Gastrocnemius medialis (tissue), 4 donors: ENCODE measurements around the gene TMEM139. TPM values are rescaled to one million over a fixed set of nuclear protein-coding genes. Genes with fewer than 3 reads are reported as not detected.
A peak's percentile ranks its signal among the peaks of the same experiment; 100 is the strongest.

Experiments used
- ATAC-seq, 2 donors: fragments of 150-250 bp; one replicate each; pipeline ENCODE4 v1.9.1; 2016
- DNase-seq, 2 donors: peaks; one replicate each; pipeline ENCODE4 v3.0.0-alpha.2; 2019
- H3K27ac ChIP-seq, 4 donors: fragments of 200-600 bp; sonication (generic); 1 replicate in 1 of 4; 2 replicates in 3 of 4; pipeline ENCODE4 v1.5.1; 2016 to 2018; ENCODE audit warnings: mild to moderate bottlenecking in 2 of 4, moderate library complexity in 1 of 4
- H3K27me3 ChIP-seq, 3 donors: fragments of 200-600 bp; sonication (generic) in 2 of 3; 1 replicate in 1 of 3; 2 replicates in 2 of 3; pipeline versions ENCODE4 v1.5.1 to v1.6.0; 2016 to 2019; ENCODE audit warnings: mild to moderate bottlenecking in 1 of 3, moderate library complexity in 1 of 3
- H3K36me3 ChIP-seq, 2 donors: fragments of 200-600 bp; sonication (generic) in 1 of 2; one replicate each; pipeline ENCODE4 v1.5.1; 2017 to 2018
- H3K4me1 ChIP-seq, 2 donors: fragments of 200-600 bp; sonication (generic) in 1 of 2; one replicate each; pipeline ENCODE4 v1.5.1; 2016 to 2017; ENCODE audit warnings: mild to moderate bottlenecking in 2 of 2
- H3K4me3 ChIP-seq, 4 donors: fragments of 200-600 bp; sonication (generic) in 3 of 4; 1 replicate in 1 of 4; 2 replicates in 3 of 4; pipeline ENCODE4 v1.5.1; 2016 to 2019; ENCODE audit warnings: mild to moderate bottlenecking in 2 of 4
- H3K9me3 ChIP-seq, 3 donors: fragments of 200-600 bp; sonication (generic) in 2 of 3; 1 replicate in 1 of 3; 2 replicates in 2 of 3; pipeline ENCODE4 v1.5.1; 2016 to 2019
- POLR2A ChIP-seq, 2 donors: fragments of 450-650 bp; IDR thresholded peaks; one replicate each; pipeline ENCODE4 v1.6.1; 2017; ENCODE audit warnings: antibody characterized with exemption in 2 of 2, mild to moderate bottlenecking in 2 of 2, moderate library complexity in 2 of 2
- in situ Hi-C, 4 donors: fragments of 200-750 bp; cut with MboI; loops; one replicate each; pipeline versions ENCODE4 v1.15.0 to v1.8.0; 2017; ENCODE audit warnings: low sequenced_read_pairs in 4 of 4
- intact Hi-C: fragments of 100-400 bp; cut with DNase I; formaldehyde crosslinking; loops from one replicate; pipeline ENCODE4 v1.15.1; 2023; ENCODE audit warnings: low total_unique reads
- total RNA-seq, 4 donors: library from RNA; depleted of rRNA; stranded (reverse); fragments of >200 nt; gene quantifications; one replicate each; pipeline versions ENCODE4 v1.1.0 to v1.2.3, GENCODE V29; 2016
- TF ChIP-seq, protein P1 (sequence below), 5 experiments: fragments of 450-650 bp in 3 of 5; fragments of 200-600 bp in 2 of 5; sonication (generic) in 2 of 5; IDR thresholded peaks in 4 of 5; conservative IDR thresholded peaks in 1 of 5; 1 replicate in 4 of 5; 2 replicates in 1 of 5; pipeline ENCODE4 v1.5.1; 2016 to 2019; ENCODE audit warnings: antibody characterized with exemption in 5 of 5, mild to moderate bottlenecking in 3 of 5, moderate library complexity in 3 of 5

Gene TMEM139
- total RNA-seq, 4 donors from 2014 or later, result not detected

DNA sequence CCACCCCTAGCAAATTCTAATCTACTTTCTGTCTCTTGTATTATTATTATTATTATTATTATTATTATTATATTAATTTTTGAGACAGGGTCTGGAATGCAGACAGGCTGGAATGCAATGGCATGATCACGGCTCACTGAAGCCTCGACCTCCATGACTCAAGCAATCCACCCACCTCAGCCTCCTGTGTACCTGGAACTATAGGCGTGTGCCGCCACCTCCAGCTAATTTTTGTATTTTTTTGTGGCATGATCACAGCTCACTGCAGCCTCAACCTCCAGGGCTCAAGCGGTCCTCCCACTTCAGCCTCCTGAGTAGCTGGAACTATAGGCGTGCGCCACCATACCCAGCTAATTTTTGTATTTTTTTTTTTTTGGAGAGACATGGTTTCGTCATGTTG lies 2.6 kb upstream of the TMEM139 start:
- intact Hi-C loops, result no loop called here
- Histone ChIP-seq H3K4me1 (peaks cover 4 to 6% of the 10 kb centered on the region in 2 donors), H3K9me3 (no peaks in the 10 kb centered on the region), H3K27me3 (no peaks in the 10 kb centered on the region), H3K36me3 (no peaks in the 10 kb centered on the region), H3K4me3 (no peak overlapping the region), H3K27ac (no peak overlapping the region)
- no peak for ATAC-seq
- no peak for TF ChIP-seq POLR2A (IDR thresholded peaks at IDR 0.05)
- TF ChIP-seq, protein P1, sequence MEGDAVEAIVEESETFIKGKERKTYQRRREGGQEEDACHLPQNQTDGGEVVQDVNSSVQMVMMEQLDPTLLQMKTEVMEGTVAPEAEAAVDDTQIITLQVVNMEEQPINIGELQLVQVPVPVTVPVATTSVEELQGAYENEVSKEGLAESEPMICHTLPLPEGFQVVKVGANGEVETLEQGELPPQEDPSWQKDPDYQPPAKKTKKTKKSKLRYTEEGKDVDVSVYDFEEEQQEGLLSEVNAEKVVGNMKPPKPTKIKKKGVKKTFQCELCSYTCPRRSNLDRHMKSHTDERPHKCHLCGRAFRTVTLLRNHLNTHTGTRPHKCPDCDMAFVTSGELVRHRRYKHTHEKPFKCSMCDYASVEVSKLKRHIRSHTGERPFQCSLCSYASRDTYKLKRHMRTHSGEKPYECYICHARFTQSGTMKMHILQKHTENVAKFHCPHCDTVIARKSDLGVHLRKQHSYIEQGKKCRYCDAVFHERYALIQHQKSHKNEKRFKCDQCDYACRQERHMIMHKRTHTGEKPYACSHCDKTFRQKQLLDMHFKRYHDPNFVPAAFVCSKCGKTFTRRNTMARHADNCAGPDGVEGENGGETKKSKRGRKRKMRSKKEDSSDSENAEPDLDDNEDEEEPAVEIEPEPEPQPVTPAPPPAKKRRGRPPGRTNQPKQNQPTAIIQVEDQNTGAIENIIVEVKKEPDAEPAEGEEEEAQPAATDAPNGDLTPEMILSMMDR (IDR thresholded peaks at IDR 0.05 in 4 of 5, conservative IDR thresholded peaks at IDR 0.05 in 1 of 5), result no peak
- in situ Hi-C loops, result loop anchor here in 1 of 4 donors (25.0 kb wide), 1 partner anchor 605 kb away; no protein-coding TSS in a partner anchor
- DNase-seq, result no peak

DNA sequence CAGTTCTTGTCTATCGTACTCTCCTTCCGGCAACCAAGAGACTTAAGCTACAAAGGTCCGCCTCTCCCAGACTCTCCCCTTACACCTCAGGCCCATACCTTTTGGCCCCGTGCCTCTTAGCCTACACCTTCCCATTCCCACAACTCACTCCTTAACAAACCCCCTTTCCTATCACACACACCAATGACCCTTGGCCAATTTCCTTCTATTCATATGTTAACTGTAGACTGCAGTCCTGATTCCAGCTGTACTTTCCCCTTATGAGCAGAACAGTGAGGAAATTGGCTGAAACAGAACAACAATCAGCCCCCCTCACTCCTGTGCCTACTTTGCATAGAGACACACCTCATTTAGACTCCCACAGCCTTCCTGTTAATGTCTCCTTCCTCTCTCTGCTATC lies 1.4 kb upstream of the TMEM139 start:
- intact Hi-C loops (no loop called here), in situ Hi-C loops (loop anchor here in 1 of 4 donors (25.0 kb wide), 1 partner anchor 604 kb away; no protein-coding TSS in a partner anchor)
- Histone ChIP-seq H3K27ac (peak overlapping the region in 1 of 4 donors; percentile 11), H3K36me3 (no peaks in the 10 kb centered on the region), H3K27me3 (no peaks in the 10 kb centered on the region), H3K9me3 (no peaks in the 10 kb centered on the region), H3K4me1 (peaks cover 4 to 9% of the 10 kb centered on the region in 2 donors), H3K4me3 (no peak overlapping the region)
- no peak for TF ChIP-seq POLR2A (IDR thresholded peaks at IDR 0.05)
- TF ChIP-seq, protein P1 (IDR thresholded peaks at IDR 0.05 in 4 of 5, conservative IDR thresholded peaks at IDR 0.05 in 1 of 5), result no peak
- DNase-seq, result no peak
- ATAC-seq, result no peak

DNA sequence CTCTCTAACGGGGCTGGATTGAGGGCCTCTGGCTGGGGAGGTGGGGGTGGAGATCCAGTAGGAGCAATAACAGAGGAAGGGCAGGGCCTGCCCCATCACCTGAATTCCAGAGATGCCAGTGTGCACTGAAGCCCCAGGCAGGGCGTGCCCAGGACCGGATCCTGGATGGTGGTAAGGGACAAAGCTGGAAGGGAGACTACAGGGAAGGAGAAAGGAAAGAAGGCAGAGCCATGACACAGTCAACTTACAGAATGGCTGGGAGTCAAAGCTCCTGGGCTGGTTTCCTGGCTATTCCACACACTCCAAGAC lies 666 bp downstream of the TMEM139 start:
- H3K27ac ChIP-seq, result no peak overlapping the region
- in situ Hi-C loops (loop anchor here in 1 of 4 donors (25.0 kb wide), 1 partner anchor 602 kb away; no protein-coding TSS in a partner anchor), intact Hi-C loops (no loop called here)
- peaks cover 15 to 23% of the 10 kb centered on the region in 2 donors for H3K4me1 ChIP-seq
- no peaks in the 10 kb centered on the region for H3K27me3 ChIP-seq
- TF ChIP-seq, protein P1 (IDR thresholded peaks at IDR 0.05 in 4 of 5, conservative IDR thresholded peaks at IDR 0.05 in 1 of 5), result no peak
- TF ChIP-seq POLR2A (IDR thresholded peaks at IDR 0.05), result no peak
- H3K4me3 ChIP-seq, result no peak overlapping the region
- no peak for DNase-seq
- H3K9me3 ChIP-seq, result no peaks in the 10 kb centered on the region
- no peak for ATAC-seq
- no peaks in the 10 kb centered on the region for H3K36me3 ChIP-seq

DNA sequence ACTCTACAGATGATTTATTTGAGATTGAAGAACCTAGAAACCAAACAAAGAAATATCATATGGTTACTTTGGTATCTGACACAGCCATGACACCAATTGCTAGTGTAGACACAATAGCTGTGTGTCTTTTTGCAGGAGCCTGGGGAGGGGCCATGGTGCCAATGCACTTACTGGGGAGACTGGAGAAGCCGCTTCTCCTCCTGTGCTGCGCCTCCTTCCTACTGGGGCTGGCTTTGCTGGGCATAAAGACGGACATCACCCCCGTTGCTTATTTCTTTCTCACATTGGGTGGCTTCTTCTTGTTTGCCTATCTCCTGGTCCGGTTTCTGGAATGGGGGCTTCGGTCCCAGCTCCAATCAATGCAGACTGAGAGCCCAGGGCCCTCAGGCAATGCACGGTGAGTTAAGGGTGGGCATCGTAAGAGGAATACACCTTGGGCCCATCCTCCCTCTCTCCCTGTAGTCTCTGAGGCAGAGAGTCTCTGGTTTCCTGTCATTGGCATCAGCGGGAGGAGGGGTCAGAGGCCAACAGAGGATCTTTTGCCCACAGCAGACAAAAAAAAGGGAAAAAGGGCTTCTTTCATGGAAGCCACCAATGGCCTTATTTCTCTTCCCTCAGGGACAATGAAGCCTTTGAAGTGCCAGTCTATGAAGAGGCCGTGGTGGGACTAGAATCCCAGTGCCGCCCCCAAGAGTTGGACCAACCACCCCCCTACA lies 1.2 kb downstream of the TMEM139 start:
- Histone ChIP-seq H3K27ac (no peak overlapping the region), H3K9me3 (no peaks in the 10 kb centered on the region), H3K36me3 (no peaks in the 10 kb centered on the region), H3K4me3 (no peak overlapping the region), H3K27me3 (no peaks in the 10 kb centered on the region), H3K4me1 (peaks cover 20 to 26% of the 10 kb centered on the region in 2 donors)
- in situ Hi-C loops, result loop anchor here in 1 of 4 donors (25.0 kb wide), 1 partner anchor 601 kb away; no protein-coding TSS in a partner anchor
- DNase-seq (no peak), ATAC-seq (no peak)
- TF ChIP-seq, protein P1 (IDR thresholded peaks at IDR 0.05 in 4 of 5, conservative IDR thresholded peaks at IDR 0.05 in 1 of 5), result no peak
- no peak for TF ChIP-seq POLR2A (IDR thresholded peaks at IDR 0.05)
- intact Hi-C loops, result no loop called here
